Neural cell (in vitro differentiated cells): Measurements from ENCODE around the gene SIKE1. TPM values are rescaled to one million over a fixed set of nuclear protein-coding genes. Genes with fewer than 3 reads are reported as not detected.

Source experiments
- H2AFZ ChIP-seq: fragments of 200-600, 300-800 bp; sonication (generic), shearing (Covaris generic); 2 replicates; pipeline ENCODE4 v1.6.0; 2014; ENCODE audit warnings: low read depth, mild to moderate bottlenecking, antibody characterized with exemption, low read length, moderate library complexity
- H3F3A ChIP-seq: fragments of 200-600 bp; shearing (Covaris generic); 2 replicates; pipeline ENCODE4 v1.6.1; 2016; ENCODE audit warnings: mild to moderate bottlenecking, moderate library complexity, mixed read lengths, antibody characterized with exemption, low read length; ENCODE audit not compliant: insufficient read depth, poor library complexity, severe bottlenecking
- H3K27ac ChIP-seq: fragments of 200-600, 300-800 bp; sonication (generic), shearing (Covaris generic); 2 replicates; pipeline ENCODE4 v1.5.1; 2014; ENCODE audit warnings: mild to moderate bottlenecking, low read length, moderate library complexity
- H3K27me3 ChIP-seq: fragments of 300-800, 200-600 bp; sonication (generic), shearing (Covaris generic); 2 replicates; pipeline ENCODE4 v1.6.0; 2014; ENCODE audit warnings: mild to moderate bottlenecking, low read depth, low read length, moderate library complexity; ENCODE audit not compliant: insufficient read depth
- H3K36me3 ChIP-seq: fragments of 300-800, 200-600 bp; sonication (generic), shearing (Covaris generic); 2 replicates; pipeline ENCODE4 v1.5.1; 2014; ENCODE audit warnings: mild to moderate bottlenecking, antibody characterized with exemption, low read length, moderate library complexity; ENCODE audit not compliant: insufficient read depth
- H3K4me2 ChIP-seq: fragments of 300-800, 200-600 bp; sonication (generic), shearing (Covaris generic); 2 replicates; pipeline ENCODE4 v1.6.0; 2014; ENCODE audit warnings: mild to moderate bottlenecking, low read length
- H3K4me3 ChIP-seq: fragments of 300-800, 200-600 bp; sonication (generic), shearing (Covaris generic); 2 replicates; pipeline ENCODE4 v1.5.1; 2014; ENCODE audit warnings: mild to moderate bottlenecking, low read length, moderate library complexity
- H3K79me2 ChIP-seq: fragments of 200-600 bp; shearing (Covaris generic); replicated peaks from 2 replicates; pipeline ENCODE4 v1.6.0; 2014; ENCODE audit warnings: mild to moderate bottlenecking, low read length, moderate library complexity; ENCODE audit not compliant: insufficient read depth
- H3K9ac ChIP-seq: fragments of 300-800, 200-600 bp; sonication (generic), shearing (Covaris generic); 2 replicates; pipeline ENCODE4 v1.6.1; 2016; ENCODE audit warnings: mild to moderate bottlenecking, low read length, mixed read lengths
- H3K9me2 ChIP-seq: fragments of 200-600 bp; shearing (Covaris generic); 2 replicates; pipeline ENCODE4 v1.6.1; 2016; ENCODE audit warnings: mild to moderate bottlenecking, low read length, mixed read lengths; ENCODE audit not compliant: insufficient read depth
- H3K9me3 ChIP-seq: fragments of 200-600, 300-800 bp; sonication (generic), shearing (Covaris generic); 2 replicates; pipeline ENCODE4 v1.6.1; 2016; ENCODE audit warnings: mild to moderate bottlenecking, mixed run types, low read length, moderate library complexity, mixed read lengths
- H4K20me1 ChIP-seq: fragments of 200-600 bp; shearing (Covaris generic); 2 replicates; pipeline ENCODE4 v1.6.1; 2016; ENCODE audit warnings: mild to moderate bottlenecking, mixed run types; ENCODE audit not compliant: insufficient read depth
- EP300 ChIP-seq: fragments of 450-650 bp; conservative IDR thresholded peaks from 2 replicates; pipeline ENCODE4 v1.6.1; 2014; ENCODE audit warnings: antibody characterized with exemption, mild to moderate bottlenecking, moderate library complexity; ENCODE audit not compliant: poor library complexity, severe bottlenecking
- EZH2 ChIP-seq: fragments of 200-600, 300-800 bp; shearing (Covaris generic), sonication (generic); IDR thresholded peaks from 2 replicates; pipeline ENCODE4 v1.6.1; 2014; ENCODE audit warnings: antibody characterized with exemption, low read length, borderline replicate concordance, mild to moderate bottlenecking; ENCODE audit not compliant: insufficient read depth, poor library complexity, severe bottlenecking
- MXI1 ChIP-seq: fragments of 450-650 bp; conservative IDR thresholded peaks from 2 replicates; pipeline ENCODE4 v1.6.1; 2014; ENCODE audit warnings: antibody characterized with exemption, mild to moderate bottlenecking; ENCODE audit not compliant: poor library complexity, severe bottlenecking
- POLR2AphosphoS5 ChIP-seq: IDR thresholded peaks from 2 replicates; pipeline ENCODE4 v1.6.1; 2012
- RAD21 ChIP-seq: fragments of 450-650 bp; conservative IDR thresholded peaks from 2 replicates; pipeline ENCODE4 v1.6.1; 2014; ENCODE audit warnings: antibody characterized with exemption, mild to moderate bottlenecking, moderate library complexity
- SMC3 ChIP-seq: fragments of 450-650 bp; conservative IDR thresholded peaks from 2 replicates; pipeline ENCODE4 v1.6.1; 2014; ENCODE audit warnings: antibody characterized with exemption, mild to moderate bottlenecking, moderate library complexity; ENCODE audit not compliant: poor library complexity
- TAF1 ChIP-seq: IDR thresholded peaks from 2 replicates; pipeline ENCODE4 v1.6.1; 2012; ENCODE audit warnings: low read depth
- polyA plus RNA-seq: library from polyadenylated mRNA; depleted of rRNA; stranded (reverse); fragments of >200 nt; gene quantifications from 2 replicates; pipeline ENCODE4 v1.2.3, GENCODE V29; 2014
- TF ChIP-seq, protein P1 (sequence below): IDR thresholded peaks from 2 replicates; pipeline ENCODE4 v1.6.1; 2012; ENCODE audit warnings: borderline replicate concordance
- TF ChIP-seq, protein P2 (sequence below): fragments of 450-650 bp; IDR thresholded peaks from 2 replicates; pipeline ENCODE4 v1.5.1; 2014; ENCODE audit warnings: antibody characterized with exemption, mild to moderate bottlenecking, moderate library complexity; ENCODE audit not compliant: poor library complexity, severe bottlenecking

Gene SIKE1
- polyA plus RNA-seq, 1 donor from 2014 or later, result 49.1 TPM

DNA sequence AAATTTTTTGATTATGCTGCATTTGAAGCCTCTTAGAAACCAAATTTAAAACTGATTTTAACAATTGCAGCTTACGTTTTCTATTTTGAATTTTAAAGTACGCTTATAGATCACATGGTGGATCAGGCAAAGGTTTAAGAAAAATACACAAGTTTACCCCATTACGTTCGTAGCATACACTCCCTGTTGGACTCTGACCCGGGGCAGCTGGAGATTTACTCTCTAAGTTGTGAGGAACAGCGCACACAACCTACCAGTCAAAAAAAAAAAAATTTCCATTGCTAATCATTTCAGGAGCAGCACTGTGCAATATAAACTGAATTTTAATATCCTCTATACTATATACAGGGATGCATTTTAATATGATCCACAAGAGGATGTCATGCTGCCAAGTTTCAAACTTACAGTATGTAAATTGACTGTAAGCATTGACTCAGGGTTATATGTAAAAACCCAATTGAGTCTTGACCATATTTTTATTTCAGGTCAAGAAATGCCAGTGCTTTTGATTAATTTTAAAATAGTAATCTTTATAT, 43.1 kb downstream of the SIKE1 start:
- H3K79me2 ChIP-seq, result peaks cover 49% of the 10 kb centered on the region
- TF ChIP-seq, protein P1, sequence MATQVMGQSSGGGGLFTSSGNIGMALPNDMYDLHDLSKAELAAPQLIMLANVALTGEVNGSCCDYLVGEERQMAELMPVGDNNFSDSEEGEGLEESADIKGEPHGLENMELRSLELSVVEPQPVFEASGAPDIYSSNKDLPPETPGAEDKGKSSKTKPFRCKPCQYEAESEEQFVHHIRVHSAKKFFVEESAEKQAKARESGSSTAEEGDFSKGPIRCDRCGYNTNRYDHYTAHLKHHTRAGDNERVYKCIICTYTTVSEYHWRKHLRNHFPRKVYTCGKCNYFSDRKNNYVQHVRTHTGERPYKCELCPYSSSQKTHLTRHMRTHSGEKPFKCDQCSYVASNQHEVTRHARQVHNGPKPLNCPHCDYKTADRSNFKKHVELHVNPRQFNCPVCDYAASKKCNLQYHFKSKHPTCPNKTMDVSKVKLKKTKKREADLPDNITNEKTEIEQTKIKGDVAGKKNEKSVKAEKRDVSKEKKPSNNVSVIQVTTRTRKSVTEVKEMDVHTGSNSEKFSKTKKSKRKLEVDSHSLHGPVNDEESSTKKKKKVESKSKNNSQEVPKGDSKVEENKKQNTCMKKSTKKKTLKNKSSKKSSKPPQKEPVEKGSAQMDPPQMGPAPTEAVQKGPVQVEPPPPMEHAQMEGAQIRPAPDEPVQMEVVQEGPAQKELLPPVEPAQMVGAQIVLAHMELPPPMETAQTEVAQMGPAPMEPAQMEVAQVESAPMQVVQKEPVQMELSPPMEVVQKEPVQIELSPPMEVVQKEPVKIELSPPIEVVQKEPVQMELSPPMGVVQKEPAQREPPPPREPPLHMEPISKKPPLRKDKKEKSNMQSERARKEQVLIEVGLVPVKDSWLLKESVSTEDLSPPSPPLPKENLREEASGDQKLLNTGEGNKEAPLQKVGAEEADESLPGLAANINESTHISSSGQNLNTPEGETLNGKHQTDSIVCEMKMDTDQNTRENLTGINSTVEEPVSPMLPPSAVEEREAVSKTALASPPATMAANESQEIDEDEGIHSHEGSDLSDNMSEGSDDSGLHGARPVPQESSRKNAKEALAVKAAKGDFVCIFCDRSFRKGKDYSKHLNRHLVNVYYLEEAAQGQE, result no peak
- TF ChIP-seq EP300 (no peak), EZH2 (no peak), SMC3 (no peak)
- peaks cover 15% of the 10 kb centered on the region for H3K36me3 ChIP-seq
- H3K9me3 ChIP-seq, result no peaks in the 10 kb centered on the region
- peaks cover 11% of the 10 kb centered on the region for H4K20me1 ChIP-seq
- H3K9ac ChIP-seq, result no peak overlapping the region
- no peaks in the 10 kb centered on the region for H3K27me3 ChIP-seq
- H3F3A ChIP-seq, result no peaks in the 10 kb centered on the region
- no peak overlapping the region for H3K4me2 ChIP-seq
- H3K27ac ChIP-seq, result no peak overlapping the region
- no peak overlapping the region for H2AFZ ChIP-seq
- no peak overlapping the region for H3K4me3 ChIP-seq
- H3K9me2 ChIP-seq, result no peaks in the 10 kb centered on the region

DNA sequence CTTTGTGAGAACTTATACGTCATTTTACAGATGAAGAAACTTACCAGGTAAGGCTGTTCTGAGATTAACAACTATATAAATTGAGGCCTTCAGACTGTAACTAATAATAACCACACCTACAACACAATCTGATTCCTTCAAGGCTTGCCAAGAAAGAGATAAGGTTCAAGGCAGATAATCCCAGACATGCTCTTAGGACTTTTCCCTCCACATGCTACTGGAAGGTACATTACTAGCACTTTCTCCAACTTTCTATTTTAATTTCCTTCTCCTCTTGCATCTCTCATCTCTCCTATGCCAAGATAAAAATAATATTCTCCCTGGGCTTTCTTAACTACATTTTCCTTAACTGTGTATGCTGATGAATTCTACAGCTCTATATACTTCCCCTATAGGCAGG, 45.0 kb downstream of the SIKE1 start:
- peaks cover 37% of the 10 kb centered on the region for H3K79me2 ChIP-seq
- TF ChIP-seq POLR2AphosphoS5 (no peak), SMC3 (no peak), MXI1 (no peak), EP300 (no peak), TAF1 (no peak), RAD21 (no peak), EZH2 (no peak)
- TF ChIP-seq, protein P1, result no peak
- TF ChIP-seq, protein P2, sequence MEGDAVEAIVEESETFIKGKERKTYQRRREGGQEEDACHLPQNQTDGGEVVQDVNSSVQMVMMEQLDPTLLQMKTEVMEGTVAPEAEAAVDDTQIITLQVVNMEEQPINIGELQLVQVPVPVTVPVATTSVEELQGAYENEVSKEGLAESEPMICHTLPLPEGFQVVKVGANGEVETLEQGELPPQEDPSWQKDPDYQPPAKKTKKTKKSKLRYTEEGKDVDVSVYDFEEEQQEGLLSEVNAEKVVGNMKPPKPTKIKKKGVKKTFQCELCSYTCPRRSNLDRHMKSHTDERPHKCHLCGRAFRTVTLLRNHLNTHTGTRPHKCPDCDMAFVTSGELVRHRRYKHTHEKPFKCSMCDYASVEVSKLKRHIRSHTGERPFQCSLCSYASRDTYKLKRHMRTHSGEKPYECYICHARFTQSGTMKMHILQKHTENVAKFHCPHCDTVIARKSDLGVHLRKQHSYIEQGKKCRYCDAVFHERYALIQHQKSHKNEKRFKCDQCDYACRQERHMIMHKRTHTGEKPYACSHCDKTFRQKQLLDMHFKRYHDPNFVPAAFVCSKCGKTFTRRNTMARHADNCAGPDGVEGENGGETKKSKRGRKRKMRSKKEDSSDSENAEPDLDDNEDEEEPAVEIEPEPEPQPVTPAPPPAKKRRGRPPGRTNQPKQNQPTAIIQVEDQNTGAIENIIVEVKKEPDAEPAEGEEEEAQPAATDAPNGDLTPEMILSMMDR, result no peak
- no peaks in the 10 kb centered on the region for H3K9me2 ChIP-seq
- H3K27ac ChIP-seq, result no peak overlapping the region
- H3K4me2 ChIP-seq, result no peak overlapping the region
- no peak overlapping the region for H3K4me3 ChIP-seq
- H4K20me1 ChIP-seq, result peaks cover 11% of the 10 kb centered on the region
- H3K9ac ChIP-seq, result no peak overlapping the region
- H3F3A ChIP-seq, result no peaks in the 10 kb centered on the region
- no peaks in the 10 kb centered on the region for H3K27me3 ChIP-seq
- no peaks in the 10 kb centered on the region for H3K9me3 ChIP-seq
- H2AFZ ChIP-seq, result no peak overlapping the region
- H3K36me3 ChIP-seq, result peaks cover 15% of the 10 kb centered on the region
